CD4-positive, CD25-positive, alpha-beta regulatory T cell (primary cell): ENCODE measurements around the gene MAST4. TPM values are rescaled to one million over a fixed set of nuclear protein-coding genes. Genes with fewer than 3 reads are reported as not detected.

Experiments
- ATAC-seq, 2 donors: fragments of 150-1000 bp; cut with Tn5 transposase; one replicate each; pipeline ENCODE4 v1.10.0; 2021; ENCODE audit warnings: low read depth in 2 of 2, moderate number of reproducible peaks in 2 of 2, moderate library complexity in 1 of 2
- DNase-seq, 3 donors: peaks; one replicate each; pipeline versions ENCODE4 v3.0.0 to v3.0.0-alpha.2; 2012 to 2022; ENCODE audit warnings: mixed read lengths in 1 of 3
- H3K27ac ChIP-seq: one replicate; pipeline ENCODE4 v1.7.0; 2013; ENCODE audit warnings: mild to moderate bottlenecking, low read length; ENCODE audit not compliant: insufficient read depth, poor library complexity, severe bottlenecking
- H3K27me3 ChIP-seq: one replicate; pipeline ENCODE4 v1.7.0; 2013; ENCODE audit warnings: low read length; ENCODE audit not compliant: control insufficient read depth, insufficient read depth
- H3K36me3 ChIP-seq: one replicate; pipeline ENCODE4 v1.7.0; 2013; ENCODE audit warnings: mild to moderate bottlenecking, low read length, moderate library complexity; ENCODE audit not compliant: control insufficient read depth, insufficient read depth
- H3K4me1 ChIP-seq: 2 replicates; pipeline ENCODE4 v1.7.0; 2013; ENCODE audit warnings: mild to moderate bottlenecking, low read length; ENCODE audit not compliant: insufficient read depth, control insufficient read depth, poor library complexity, severe bottlenecking
- H3K4me3 ChIP-seq: one replicate; pipeline ENCODE4 v1.7.0; 2013; ENCODE audit warnings: low read depth, mild to moderate bottlenecking, low read length, moderate library complexity
- H3K9me3 ChIP-seq, 2 experiments: 1 replicate in 1 of 2; 2 replicates in 1 of 2; pipeline ENCODE4 v1.7.0; 2013; ENCODE audit warnings: low read length in 2 of 2, mild to moderate bottlenecking in 1 of 2, moderate library complexity in 1 of 2; ENCODE audit not compliant: control insufficient read depth in 2 of 2
- H3K27ac Mint-ChIP-seq, 3 donors: one replicate each; pipeline ENCODE4 v1.8.0; 2020 to 2022; ENCODE audit warnings: mild to moderate bottlenecking in 3 of 3, mixed read lengths in 3 of 3, moderate library complexity in 2 of 3
- H3K27me3 Mint-ChIP-seq: one replicate; pipeline ENCODE4 v1.8.0; 2022; ENCODE audit warnings: mild to moderate bottlenecking, mixed read lengths
- H3K36me3 Mint-ChIP-seq: one replicate; pipeline ENCODE4 v1.8.0; 2020; ENCODE audit warnings: mixed read lengths
- H3K4me1 Mint-ChIP-seq, 4 donors: one replicate each; pipeline ENCODE4 v1.8.0; 2020 to 2022; ENCODE audit warnings: mixed read lengths in 4 of 4, mild to moderate bottlenecking in 1 of 4
- H3K4me3 Mint-ChIP-seq, 4 donors: one replicate each; pipeline ENCODE4 v1.8.0; 2020 to 2022; ENCODE audit warnings: mild to moderate bottlenecking in 4 of 4, mixed read lengths in 4 of 4, moderate library complexity in 3 of 4
- H3K9me3 Mint-ChIP-seq, 7 donors: one replicate each; pipeline ENCODE4 v1.8.0; 2020 to 2022; ENCODE audit warnings: mixed read lengths in 7 of 7, mild to moderate bottlenecking in 3 of 7, moderate library complexity in 2 of 7
- polyA plus RNA-seq, 4 donors: library from polyadenylated mRNA; unstranded; fragments of 300-500 nt; fragmentation: Illumina TruSeq; gene quantifications; one replicate each; pipeline ENCODE4 v1.2.3, GENCODE V29; 2021
- total RNA-seq: library from RNA; stranded (reverse); gene quantifications from one replicate; pipeline ENCODE4 v1.2.3, GENCODE V29; 2022

The MAST4 gene
- total and polyA plus RNA-seq, 5 donors from 2014 or later = 11.7 to 54.1 (median 12.7) TPM

DNA sequence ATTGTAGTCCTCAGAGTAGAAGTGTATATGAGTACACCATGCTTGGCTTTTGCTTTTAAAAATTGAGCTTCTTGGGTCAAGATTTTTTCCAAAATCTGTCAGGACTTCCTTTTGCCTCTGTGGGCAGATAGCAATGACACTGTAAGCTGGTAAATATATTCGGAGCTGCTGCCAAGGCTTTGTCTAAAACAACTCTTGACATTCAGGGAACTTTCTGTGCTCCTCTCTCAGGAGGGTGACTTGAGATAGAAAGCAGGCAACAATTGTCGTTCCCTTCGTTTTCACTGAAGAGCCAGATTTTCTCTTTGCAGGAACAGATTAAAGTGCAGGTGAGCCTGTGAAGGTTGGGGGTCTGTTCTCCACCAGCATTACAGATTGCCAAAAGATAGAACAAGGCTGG is 230.5 kb downstream of the MAST4 start:
- no peaks in the 10 kb centered on the region for H3K27me3 ChIP-seq
- H3K9me3 ChIP-seq = no peaks in the 10 kb centered on the region
- Mint-ChIP-seq H3K9me3 (peaks cover 0 to 3% (median 0%) of the 10 kb centered on the region in 7 donors), H3K27ac (no peak overlapping the region), H3K4me3 (peak overlapping the region in 1 of 4 donors; percentile 63), H3K27me3 (no peaks in the 10 kb centered on the region), H3K4me1 (peaks cover 24 to 49% (median 31%) of the 10 kb centered on the region in 4 donors), H3K36me3 (no peaks in the 10 kb centered on the region)
- H3K4me3 ChIP-seq = no peak overlapping the region
- DNase-seq = no peak
- no peak overlapping the region for H3K27ac ChIP-seq
- ATAC-seq = no peak
- no peaks in the 10 kb centered on the region for H3K36me3 ChIP-seq
- H3K4me1 ChIP-seq = peaks cover 32% of the 10 kb centered on the region

DNA sequence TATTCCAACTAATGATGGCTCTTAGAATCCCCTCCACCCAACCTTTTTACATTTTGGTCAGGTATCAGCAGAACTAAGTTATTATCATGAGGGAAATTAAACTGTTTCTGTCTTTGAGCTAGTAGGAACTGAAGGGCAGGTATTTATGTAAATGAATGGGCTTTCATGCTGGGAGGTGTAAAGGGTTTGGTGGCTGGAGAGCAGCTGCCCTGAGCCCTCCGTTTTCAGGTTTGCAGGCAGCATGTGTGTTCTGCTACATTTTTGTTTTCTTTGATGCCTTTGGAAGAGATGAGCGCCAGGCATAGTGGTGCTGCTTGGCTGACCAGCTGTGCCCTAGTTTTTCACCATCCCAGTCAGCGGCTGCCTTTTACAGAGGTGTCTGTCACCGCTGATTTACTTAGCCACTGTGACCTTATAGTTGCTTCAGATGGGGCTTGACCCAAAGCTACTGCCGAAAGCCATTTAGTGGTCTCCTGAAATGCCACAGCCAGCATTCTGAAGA is 231.9 kb downstream of the MAST4 start:
- peaks cover 22% of the 10 kb centered on the region for H3K4me1 ChIP-seq

DNA sequence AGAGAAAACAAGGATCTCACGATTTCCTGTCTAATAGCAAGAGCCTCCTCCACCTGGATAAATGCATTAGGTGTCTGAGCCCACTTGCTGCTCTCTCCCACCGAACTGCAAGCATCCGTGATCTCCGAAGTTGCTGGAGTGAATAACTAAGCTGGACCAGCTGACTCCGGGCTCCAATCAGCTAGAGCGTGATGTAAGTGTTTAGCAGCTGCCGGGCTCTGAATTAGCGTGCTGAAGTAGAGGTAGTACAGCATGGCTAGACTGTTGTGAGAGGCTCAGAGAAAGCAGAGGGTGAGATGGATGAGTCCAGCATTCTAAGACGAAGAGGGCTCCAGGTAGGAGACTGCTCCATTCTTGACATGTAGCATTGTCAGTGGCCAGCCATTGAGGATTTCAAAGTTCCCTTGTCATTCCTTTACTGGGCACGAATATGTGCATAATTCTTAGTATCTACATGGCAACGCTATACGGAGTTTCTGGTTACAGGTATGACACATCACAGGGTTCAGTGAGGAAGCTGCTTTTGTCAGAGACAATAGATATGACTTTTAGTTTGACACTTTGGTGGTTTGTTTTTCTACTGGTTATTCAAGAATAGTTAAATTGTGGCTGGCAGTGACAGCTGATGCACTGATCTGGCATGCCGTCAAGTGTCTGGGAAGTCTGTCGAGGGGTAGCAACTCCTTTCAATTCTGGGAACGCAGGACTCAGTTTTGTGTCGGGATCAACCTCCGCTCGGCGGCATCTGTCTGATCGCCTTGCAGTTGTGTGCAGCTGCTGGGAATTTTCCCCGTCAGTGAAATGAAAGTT is 232.6 kb downstream of the MAST4 start:
- no peaks in the 10 kb centered on the region for H3K9me3 Mint-ChIP-seq
- peak overlapping the region; percentile 68 to 87 (median 84) for H3K4me3 Mint-ChIP-seq
- H3K4me1 ChIP-seq = peaks cover 22% of the 10 kb centered on the region
- DNase-seq (peak; percentile 34 to 93 (median 70)), ATAC-seq (peak; percentile 91)
- H3K27ac ChIP-seq = peak overlapping the region; percentile 66
- H3K36me3 Mint-ChIP-seq = no peaks in the 10 kb centered on the region
- no peaks in the 10 kb centered on the region for H3K36me3 ChIP-seq
- peak overlapping the region; percentile 90 for H3K4me3 ChIP-seq
- no peaks in the 10 kb centered on the region for H3K27me3 Mint-ChIP-seq
- H3K27ac Mint-ChIP-seq = peak overlapping the region; percentile 91 to 96 (median 93)
- no peaks in the 10 kb centered on the region for H3K9me3 ChIP-seq
- no peaks in the 10 kb centered on the region for H3K27me3 ChIP-seq
- peaks cover 11 to 31% (median 15%) of the 10 kb centered on the region in 4 donors for H3K4me1 Mint-ChIP-seq

More for the DNA sequence above, 231.9 kb downstream of the MAST4 start:
- Histone ChIP-seq H3K36me3 (no peaks in the 10 kb centered on the region), H3K27me3 (no peaks in the 10 kb centered on the region), H3K27ac (peak overlapping the region; percentile 66), H3K9me3 (no peaks in the 10 kb centered on the region), H3K4me3 (peak overlapping the region; percentile 90)
- H3K4me1 Mint-ChIP-seq = peaks cover 13 to 35% (median 18%) of the 10 kb centered on the region in 4 donors
- no peaks in the 10 kb centered on the region for H3K36me3 Mint-ChIP-seq
- DNase-seq = no peak
- H3K27ac Mint-ChIP-seq = peak overlapping the region; percentile 91 to 96 (median 93)
- H3K9me3 Mint-ChIP-seq = peaks cover 0 to under 1% (median 0%) of the 10 kb centered on the region in 7 donors
- H3K4me3 Mint-ChIP-seq = peak overlapping the region; percentile 68 to 87 (median 84)
- ATAC-seq = no peak
- no peaks in the 10 kb centered on the region for H3K27me3 Mint-ChIP-seq

DNA sequence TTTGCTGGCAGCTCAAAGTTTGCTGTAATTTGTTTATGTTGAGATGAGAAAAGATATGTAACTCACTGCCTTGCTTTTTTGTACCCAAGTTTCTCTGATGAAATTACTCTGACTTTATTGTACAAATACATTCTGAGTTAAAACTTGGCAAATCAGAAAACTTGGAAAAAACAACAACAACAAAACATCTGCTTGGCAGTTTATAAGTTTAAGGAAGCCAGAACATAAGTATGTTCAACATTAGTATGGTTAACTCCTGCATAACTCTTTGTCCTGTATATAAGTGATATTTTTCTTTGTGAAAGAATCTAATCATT is 233.1 kb downstream of the MAST4 start:
- Histone ChIP-seq H3K27ac (peak overlapping the region; percentile 66), H3K4me1 (peaks cover 22% of the 10 kb centered on the region), H3K36me3 (no peaks in the 10 kb centered on the region), H3K4me3 (peak overlapping the region; percentile 90), H3K9me3 (no peaks in the 10 kb centered on the region), H3K27me3 (no peaks in the 10 kb centered on the region)
- ATAC-seq (no peak), DNase-seq (no peak)
- no peaks in the 10 kb centered on the region for H3K36me3 Mint-ChIP-seq
- no peaks in the 10 kb centered on the region for H3K27me3 Mint-ChIP-seq
- H3K9me3 Mint-ChIP-seq = no peaks in the 10 kb centered on the region
- H3K27ac Mint-ChIP-seq = peak overlapping the region; percentile 91 to 96 (median 93)
- peaks cover 8 to 27% (median 13%) of the 10 kb centered on the region in 4 donors for H3K4me1 Mint-ChIP-seq
- H3K4me3 Mint-ChIP-seq = peak overlapping the region; percentile 68 to 87 (median 84)

DNA sequence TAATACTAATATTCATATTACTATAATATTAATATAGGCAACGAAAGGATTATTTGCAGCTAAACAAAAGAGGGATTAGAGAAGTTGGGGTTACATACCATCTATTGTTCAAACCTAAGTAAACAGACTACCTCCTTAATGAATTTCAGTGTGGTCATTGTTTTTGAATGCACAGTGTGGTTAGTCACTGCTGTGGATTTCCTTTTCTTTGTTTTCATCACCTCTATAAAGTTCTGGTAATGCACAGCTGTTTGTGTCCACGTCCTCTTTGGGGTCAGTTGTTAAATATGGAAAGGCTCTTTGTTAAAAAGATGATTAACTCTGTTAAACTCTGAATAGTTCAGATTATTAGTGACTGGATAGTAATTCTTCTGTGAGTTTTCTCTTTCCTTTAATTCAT is 233.6 kb downstream of the MAST4 start:
- peaks cover 8 to 26% (median 13%) of the 10 kb centered on the region in 4 donors for H3K4me1 Mint-ChIP-seq
- Histone ChIP-seq H3K9me3 (no peaks in the 10 kb centered on the region), H3K36me3 (no peaks in the 10 kb centered on the region), H3K4me3 (peak overlapping the region; percentile 90), H3K27me3 (no peaks in the 10 kb centered on the region), H3K27ac (peak overlapping the region; percentile 66), H3K4me1 (peaks cover 22% of the 10 kb centered on the region)
- no peaks in the 10 kb centered on the region for H3K27me3 Mint-ChIP-seq
- no peak overlapping the region for H3K27ac Mint-ChIP-seq
- H3K9me3 Mint-ChIP-seq = no peaks in the 10 kb centered on the region
- ATAC-seq = no peak
- H3K36me3 Mint-ChIP-seq = no peaks in the 10 kb centered on the region
- H3K4me3 Mint-ChIP-seq = peak overlapping the region; percentile 22 to 48 (median 32)
- peak in 1 of 3 donors; percentile 19 for DNase-seq

DNA sequence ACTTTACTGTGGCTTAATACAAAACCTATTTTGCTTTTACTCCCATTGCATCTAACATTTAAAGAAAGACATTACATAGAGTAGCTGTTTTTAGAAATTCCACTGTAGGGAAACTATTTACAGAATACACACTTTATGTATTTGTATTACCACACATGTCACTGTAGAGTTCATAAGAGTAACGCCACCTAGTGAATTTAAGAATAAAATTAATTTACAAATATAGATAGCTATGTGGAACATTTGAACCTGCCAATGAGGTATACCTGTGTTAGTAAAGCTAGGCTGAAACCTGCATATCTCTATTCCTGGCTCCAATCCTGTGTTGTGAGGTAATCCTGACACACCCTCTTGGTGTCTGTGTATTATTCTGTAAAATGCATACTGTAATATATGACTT is 234.4 kb downstream of the MAST4 start:
- Histone ChIP-seq H3K4me1 (peaks cover 22% of the 10 kb centered on the region), H3K27ac (no peak overlapping the region), H3K27me3 (no peaks in the 10 kb centered on the region), H3K36me3 (no peaks in the 10 kb centered on the region), H3K9me3 (no peaks in the 10 kb centered on the region), H3K4me3 (no peak overlapping the region)
- peak overlapping the region; percentile 18 to 86 (median 28) for H3K4me3 Mint-ChIP-seq
- no peaks in the 10 kb centered on the region for H3K9me3 Mint-ChIP-seq
- peaks cover 8 to 26% (median 13%) of the 10 kb centered on the region in 4 donors for H3K4me1 Mint-ChIP-seq
- ATAC-seq (no peak), DNase-seq (peak in 1 of 3 donors; percentile 32)
- H3K36me3 Mint-ChIP-seq = no peaks in the 10 kb centered on the region
- H3K27ac Mint-ChIP-seq = no peak overlapping the region
- no peaks in the 10 kb centered on the region for H3K27me3 Mint-ChIP-seq

DNA sequence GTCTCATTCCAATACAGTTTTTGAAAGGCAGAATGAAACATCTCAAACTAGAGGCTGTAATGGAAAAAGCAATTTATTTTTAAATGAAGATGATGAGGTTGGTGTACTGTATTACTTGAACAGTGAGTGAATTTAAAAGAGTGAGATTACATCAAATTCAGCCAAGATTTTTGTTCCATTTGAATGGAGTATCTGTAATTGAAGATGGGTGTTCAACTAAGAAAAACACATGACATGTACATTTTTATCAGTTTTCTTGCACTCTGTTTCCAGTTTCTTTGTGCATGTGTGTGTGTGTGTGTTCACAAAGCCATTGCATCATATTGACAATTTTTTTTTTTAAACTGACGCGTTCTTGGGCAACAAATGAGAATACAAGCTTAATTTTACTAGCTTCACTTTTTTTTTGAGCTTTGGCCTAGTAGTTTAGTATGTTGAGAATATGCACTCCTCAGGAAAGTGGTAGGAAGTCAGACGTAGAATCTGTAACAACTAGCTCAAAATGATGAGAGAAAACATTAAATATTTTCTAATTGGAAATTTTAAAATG is 243.5 kb downstream of the MAST4 start:
- Mint-ChIP-seq H3K36me3 (peaks cover 7% of the 10 kb centered on the region), H3K27me3 (no peaks in the 10 kb centered on the region), H3K27ac (no peak overlapping the region), H3K9me3 (peaks cover 0 to 1% (median 0%) of the 10 kb centered on the region in 7 donors), H3K4me3 (no peak overlapping the region), H3K4me1 (peaks cover 13 to 33% (median 29%) of the 10 kb centered on the region in 4 donors)
- ATAC-seq = no peak
- no peak overlapping the region for H3K27ac ChIP-seq
- no peaks in the 10 kb centered on the region for H3K9me3 ChIP-seq
- peaks cover 18% of the 10 kb centered on the region for H3K4me1 ChIP-seq
- no peaks in the 10 kb centered on the region for H3K36me3 ChIP-seq
- DNase-seq = no peak
- H3K4me3 ChIP-seq = no peak overlapping the region
- no peaks in the 10 kb centered on the region for H3K27me3 ChIP-seq
